HG03139 (cell line): ENCODE measurements around the gene AVEN.

ENCODE experiments used
- ATAC-seq: cut with Tn5 transposase; IDR thresholded peaks from one replicate; pipeline ENCODE4 v1.9.1; 2021; ENCODE audit not compliant: unreplicated experiment

Gene AVEN

DNA sequence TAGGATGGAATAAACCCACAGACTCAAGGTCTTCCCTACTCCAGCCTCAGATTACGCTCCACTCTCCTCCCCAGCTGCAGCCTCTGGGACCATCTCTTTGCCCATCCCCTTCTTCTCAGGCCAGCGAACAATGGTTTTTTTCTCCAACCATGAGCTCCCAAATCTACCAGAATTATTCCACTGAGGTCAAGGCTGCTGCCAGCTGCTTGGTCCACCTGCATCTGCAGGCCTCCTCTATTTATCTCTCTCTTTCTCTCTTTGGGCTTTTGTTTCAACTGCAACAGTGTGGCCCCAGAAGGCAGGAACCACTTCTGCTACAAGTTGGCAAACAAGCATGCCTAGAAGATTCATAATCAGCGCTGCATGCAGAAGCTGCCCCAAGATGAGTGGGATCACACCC lies 51.6 kb downstream of the AVEN start:
- ATAC-seq, result no peak

- no peak for ATAC-seq
These were observed 53.3 kb downstream of the AVEN start for GRCh38 chr15:33985751-33986150.

DNA sequence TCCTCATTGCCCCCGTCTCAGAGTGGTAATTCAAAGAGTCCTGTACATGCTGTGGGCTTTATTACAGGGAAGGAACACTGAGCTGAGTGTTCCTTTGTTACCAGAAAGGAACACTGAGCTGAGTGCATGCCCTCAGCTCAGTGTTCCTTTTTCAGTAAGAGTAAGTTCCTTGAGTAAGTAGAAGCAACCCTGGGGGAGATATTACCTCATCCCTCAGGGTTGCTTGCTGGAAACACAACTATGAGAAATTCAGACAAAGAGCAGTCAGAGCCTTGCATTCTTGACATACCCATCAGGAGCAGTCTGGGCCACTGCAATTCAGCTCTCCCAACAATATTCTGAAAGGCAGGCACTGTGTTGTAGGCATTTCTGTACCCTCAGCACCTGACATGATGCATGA lies 53.7 kb downstream of the AVEN start:
- no peak for ATAC-seq

GRCh38 chr15:33982516-33982915 lies 56.5 kb downstream of the AVEN start:
- no peak for ATAC-seq

GRCh38 chr15:33980159-33980558 lies 58.8 kb downstream of the AVEN start:
- ATAC-seq, result no peak

- no peak for ATAC-seq
These were observed 63.9 kb downstream of the AVEN start for GRCh38 chr15:33975022-33975565.

DNA sequence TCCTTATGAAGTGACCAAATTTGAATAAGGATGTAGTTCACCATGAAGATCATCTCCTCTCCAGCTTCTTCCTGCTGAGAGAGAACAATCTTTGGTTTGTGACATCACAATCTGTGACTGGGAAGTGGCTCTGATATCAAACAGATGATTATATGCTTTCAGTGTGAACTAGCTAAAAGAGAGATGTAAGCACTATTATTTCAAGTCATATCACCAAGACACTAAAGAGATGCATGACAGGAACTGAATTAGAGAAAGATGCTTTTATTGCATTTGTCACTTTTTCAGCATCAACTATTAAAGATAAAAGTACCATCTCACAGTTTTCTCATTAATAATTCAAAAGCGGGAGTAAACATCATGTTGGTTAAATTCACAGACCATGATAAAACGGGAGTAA lies 67.2 kb downstream of the AVEN start:
- no peak for ATAC-seq

- ATAC-seq, result no peak
These were observed 70.2 kb downstream of the AVEN start for GRCh38 chr15:33968821-33969220.

DNA sequence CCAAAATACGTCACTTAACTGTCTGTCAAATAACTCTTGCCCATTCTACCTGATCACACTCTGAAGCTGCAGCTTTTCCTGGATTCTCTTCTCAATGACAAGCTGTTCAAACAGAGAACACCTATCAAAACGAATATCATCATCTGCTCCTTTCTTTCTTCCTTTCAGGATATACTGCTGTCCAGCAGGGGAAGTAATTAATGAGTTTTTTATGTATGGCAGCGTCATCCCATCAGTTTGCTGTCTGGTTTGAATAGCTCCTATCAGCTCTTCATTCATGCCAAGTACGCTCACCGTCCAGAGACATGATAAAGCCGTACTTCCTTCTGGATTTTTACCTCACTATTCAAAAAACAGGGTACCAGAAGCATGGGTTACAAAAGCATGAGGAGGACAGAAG lies 70.8 kb downstream of the AVEN start, which contains the start of gene CHRM5:
TSS of gene CHRM5 (plus strand) at position 274 of the 400 bp plus-strand sequence. CDS start 94,221 bp downstream, outside the sequence.
- no peak for ATAC-seq

- no peak for ATAC-seq
These were observed 74.4 kb downstream of the AVEN start for GRCh38 chr15:33964665-33965040.

DNA sequence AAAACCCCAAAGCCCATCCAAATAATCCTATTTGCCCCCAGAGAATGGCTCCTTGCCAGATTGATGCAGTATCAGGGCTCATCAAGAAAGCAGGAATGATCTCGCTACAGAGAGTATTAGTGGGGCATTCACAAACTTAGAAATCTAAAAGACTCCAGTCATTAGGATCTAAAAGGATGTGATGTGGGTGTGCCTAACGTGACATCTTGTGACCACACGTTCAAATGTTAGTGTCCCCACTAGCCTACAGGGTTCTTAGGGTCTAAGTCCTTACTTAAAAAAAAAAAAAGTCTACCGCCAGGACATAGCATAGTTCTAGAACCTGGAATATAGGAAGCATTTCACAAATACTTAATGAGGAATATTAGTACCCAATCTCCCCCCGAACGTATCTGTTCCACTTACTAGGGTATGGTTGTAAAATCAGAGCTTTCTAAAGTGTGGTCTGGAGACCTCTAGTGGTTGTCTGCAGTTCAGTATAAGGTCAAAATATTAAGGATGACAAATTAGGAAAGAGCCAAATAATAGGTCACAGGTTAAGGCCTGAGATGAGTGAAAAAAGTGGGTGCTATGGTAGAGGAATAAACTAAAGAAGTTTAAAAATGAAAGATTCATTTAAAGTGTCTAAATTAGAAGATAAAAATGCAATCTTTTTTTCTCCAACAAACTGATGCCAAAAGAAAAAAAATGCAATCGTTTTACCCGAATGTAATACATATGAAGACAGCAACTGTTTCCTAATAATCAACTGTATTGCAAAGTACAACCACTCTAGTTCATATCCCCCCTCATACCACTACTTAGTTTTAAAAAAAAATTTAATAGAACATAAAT lies 75.0 kb downstream of the AVEN start:
- no peak for ATAC-seq

GRCh38 chr15:33960549-33960935 lies 78.5 kb downstream of the AVEN start:
- no peak for ATAC-seq

- no peak for ATAC-seq
These were observed 79.0 kb downstream of the AVEN start for GRCh38 chr15:33959844-33960548.

DNA sequence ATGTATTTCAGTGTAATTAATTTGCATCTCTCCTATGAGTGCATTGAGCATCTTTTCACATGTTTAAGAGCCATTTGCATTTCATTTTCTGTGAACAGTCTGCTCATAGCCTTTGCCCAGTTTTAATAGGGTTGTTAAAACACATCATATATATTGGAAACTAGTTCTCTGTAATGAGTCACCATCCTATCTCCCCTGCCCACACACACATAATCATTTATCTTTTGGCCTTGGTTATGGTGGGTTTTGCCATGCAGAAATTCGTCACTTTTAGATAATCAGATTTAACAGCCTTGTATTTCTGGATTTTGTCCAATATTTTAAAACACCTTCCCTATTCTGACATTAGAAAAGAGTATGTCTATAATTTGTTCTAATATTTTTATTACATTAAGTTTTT lies 82.6 kb downstream of the AVEN start:
- no peak for ATAC-seq

DNA sequence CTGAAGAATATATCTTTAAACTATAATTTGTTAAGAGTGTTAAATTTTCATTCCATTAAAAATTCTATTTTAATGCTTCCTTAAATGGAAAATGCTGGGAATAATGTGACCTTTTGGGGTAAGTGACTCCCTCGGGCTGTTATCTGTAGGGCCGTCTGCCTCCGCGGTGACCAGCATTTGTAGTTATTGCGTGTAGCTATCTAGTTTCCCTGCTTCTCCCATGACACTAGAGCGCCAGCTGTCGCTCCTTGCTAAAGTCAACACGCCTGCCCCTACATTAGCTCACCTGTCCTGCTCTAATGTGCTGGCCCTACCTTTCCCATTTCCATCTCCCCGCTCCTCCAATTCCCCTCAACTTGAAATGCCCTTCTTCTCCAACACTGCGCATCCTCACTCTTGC lies 83.1 kb downstream of the AVEN start:
- no peak for ATAC-seq

GRCh38 chr15:33946152-33946551 lies 92.9 kb downstream of the AVEN start:
- no peak for ATAC-seq

- ATAC-seq, result no peak
These were observed 97.5 kb downstream of the AVEN start for GRCh38 chr15:33941279-33942063.

- ATAC-seq, result no peak
These were observed 104.1 kb downstream of the AVEN start for GRCh38 chr15:33934921-33935320.

GRCh38 chr15:33934396-33934795 lies 104.6 kb downstream of the AVEN start:
- no peak for ATAC-seq

DNA sequence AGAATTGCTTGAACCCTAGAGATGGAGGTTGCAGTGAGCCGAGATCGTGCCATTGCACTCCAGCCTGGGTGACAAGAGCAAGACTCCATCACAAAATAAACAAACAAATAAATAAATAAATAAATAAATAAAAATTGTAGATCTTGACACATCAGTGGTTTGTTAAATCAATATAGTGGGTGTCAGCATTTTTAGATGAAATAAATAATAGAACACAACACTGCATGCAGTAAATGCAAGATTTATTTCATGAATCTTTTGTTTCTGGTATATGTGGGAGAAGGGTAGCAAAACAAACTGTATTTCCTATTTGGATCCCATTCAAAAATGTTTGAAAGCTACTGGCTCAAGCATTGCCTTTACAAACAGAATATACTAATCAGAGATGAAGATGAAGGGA lies 106.3 kb downstream of the AVEN start:
- ATAC-seq, result no peak

- no peak for ATAC-seq
These were observed 112.7 kb downstream of the AVEN start for GRCh38 chr15:33926260-33926659.
